Suprapubic skin (tissue), 4 donors: ENCODE data around the gene CEACAM21.

Experiments used
- EP300 ChIP-seq: sonication (generic); formaldehyde crosslinking; IDR thresholded peaks from one replicate; pipeline ENCODE4 v1.6.1; 2017; ENCODE audit warnings: antibody characterized with exemption
- POLR2AphosphoS5 ChIP-seq, 3 donors: sonication (generic); formaldehyde crosslinking; IDR thresholded peaks; one replicate each; pipeline ENCODE4 v1.6.1; 2017; ENCODE audit warnings: antibody characterized with exemption in 3 of 3
- TF ChIP-seq, protein P1 (sequence below), 2 donors: fragments of 200-600 bp in 1 of 2; fragments of 450-650 bp in 1 of 2; sonication (generic) in 1 of 2; IDR thresholded peaks; one replicate each; pipeline ENCODE4 v1.5.1; 2016 to 2019; ENCODE audit warnings: antibody characterized with exemption in 2 of 2, mild to moderate bottlenecking in 1 of 2, moderate library complexity in 1 of 2

DNA sequence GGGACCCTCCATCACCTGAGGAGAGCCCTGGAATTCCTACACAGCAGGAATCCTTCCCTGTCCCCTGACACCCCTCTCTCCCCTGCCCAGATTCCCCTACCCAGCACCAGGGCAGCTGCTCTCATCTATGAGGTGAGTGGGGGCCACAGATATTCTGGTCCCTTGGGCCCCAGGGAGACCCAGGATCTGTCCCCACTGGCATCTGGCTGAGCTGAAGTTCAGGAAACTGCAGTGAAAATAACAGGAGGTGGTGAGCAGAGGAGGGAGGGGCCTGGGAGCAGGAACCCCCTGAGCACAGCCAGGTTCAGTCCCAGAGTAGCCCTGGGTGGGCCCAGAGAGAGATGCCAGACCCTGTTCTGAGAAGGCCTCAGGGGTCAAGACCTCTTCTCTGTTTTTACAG is 10.1 kb downstream of the CEACAM21 start:
- TF ChIP-seq, protein P1, sequence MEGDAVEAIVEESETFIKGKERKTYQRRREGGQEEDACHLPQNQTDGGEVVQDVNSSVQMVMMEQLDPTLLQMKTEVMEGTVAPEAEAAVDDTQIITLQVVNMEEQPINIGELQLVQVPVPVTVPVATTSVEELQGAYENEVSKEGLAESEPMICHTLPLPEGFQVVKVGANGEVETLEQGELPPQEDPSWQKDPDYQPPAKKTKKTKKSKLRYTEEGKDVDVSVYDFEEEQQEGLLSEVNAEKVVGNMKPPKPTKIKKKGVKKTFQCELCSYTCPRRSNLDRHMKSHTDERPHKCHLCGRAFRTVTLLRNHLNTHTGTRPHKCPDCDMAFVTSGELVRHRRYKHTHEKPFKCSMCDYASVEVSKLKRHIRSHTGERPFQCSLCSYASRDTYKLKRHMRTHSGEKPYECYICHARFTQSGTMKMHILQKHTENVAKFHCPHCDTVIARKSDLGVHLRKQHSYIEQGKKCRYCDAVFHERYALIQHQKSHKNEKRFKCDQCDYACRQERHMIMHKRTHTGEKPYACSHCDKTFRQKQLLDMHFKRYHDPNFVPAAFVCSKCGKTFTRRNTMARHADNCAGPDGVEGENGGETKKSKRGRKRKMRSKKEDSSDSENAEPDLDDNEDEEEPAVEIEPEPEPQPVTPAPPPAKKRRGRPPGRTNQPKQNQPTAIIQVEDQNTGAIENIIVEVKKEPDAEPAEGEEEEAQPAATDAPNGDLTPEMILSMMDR (IDR thresholded peaks at IDR 0.05), result no peak
- TF ChIP-seq EP300 (no peak), POLR2AphosphoS5 (IDR thresholded peaks at IDR 0.05) (no peak)
